HG03457 (cell line): ENCODE results near the gene MAPKAPK5.
"Not testable (repeated sequence)": the region's sequence is repeated elsewhere in the genome, so short reads cannot be mapped to it uniquely, and the experiment has no call there.

Source experiments
- ATAC-seq: cut with Tn5 transposase; IDR thresholded peaks from one replicate; pipeline ENCODE4 v1.9.1; 2021; ENCODE audit warnings: moderate number of reproducible peaks; ENCODE audit not compliant: unreplicated experiment

MAPKAPK5 gene

GRCh38 chr12:111826992-111827391, 15.0 kb upstream of the MAPKAPK5 start:
- ATAC-seq: no peak

GRCh38 chr12:111827907-111828306, 14.1 kb upstream of the MAPKAPK5 start:
- no peak for ATAC-seq

- ATAC-seq: no peak
Observed at GRCh38 chr12:111828338-111828979, 13.6 kb upstream of the MAPKAPK5 start.

GRCh38 chr12:111829635-111830034, 12.4 kb upstream of the MAPKAPK5 start:
- not testable (repeated sequence) for ATAC-seq

- ATAC-seq: not testable (repeated sequence)
Observed at GRCh38 chr12:111834740-111835386, 7.2 kb upstream of the MAPKAPK5 start.

- not testable (repeated sequence) for ATAC-seq
Observed at GRCh38 chr12:111835531-111836181, 6.4 kb upstream of the MAPKAPK5 start.

- no peak for ATAC-seq
Observed at GRCh38 chr12:111838353-111838752, 3.7 kb upstream of the MAPKAPK5 start.

- no peak for ATAC-seq
Observed at GRCh38 chr12:111840807-111841206, 1.2 kb upstream of the MAPKAPK5 start.

- no peak for ATAC-seq
Observed at GRCh38 chr12:111841236-111841749, 735 bp upstream of the MAPKAPK5 start.

- peak; percentile 8 for ATAC-seq
Observed at GRCh38 chr12:111842556-111843396, 748 bp downstream of the MAPKAPK5 start.

GRCh38 chr12:111846016-111846415, 4.0 kb downstream of the MAPKAPK5 start:
- no peak for ATAC-seq

GRCh38 chr12:111850526-111850925, 8.5 kb downstream of the MAPKAPK5 start:
- ATAC-seq: no peak

- no peak for ATAC-seq
Observed at GRCh38 chr12:111858186-111858585, 16.2 kb downstream of the MAPKAPK5 start.

GRCh38 chr12:111858778-111859177, 16.8 kb downstream of the MAPKAPK5 start:
- ATAC-seq: no peak

- no peak for ATAC-seq
Observed at GRCh38 chr12:111864913-111865312, 22.9 kb downstream of the MAPKAPK5 start.

GRCh38 chr12:111867531-111867930, 25.5 kb downstream of the MAPKAPK5 start:
- no peak for ATAC-seq

- ATAC-seq: no peak
Observed at GRCh38 chr12:111868676-111869588, 26.9 kb downstream of the MAPKAPK5 start.

GRCh38 chr12:111869671-111870070, 27.6 kb downstream of the MAPKAPK5 start:
- ATAC-seq: no peak

- no peak for ATAC-seq
Observed at GRCh38 chr12:111870216-111870615, 28.2 kb downstream of the MAPKAPK5 start.

GRCh38 chr12:111870706-111871105, 28.7 kb downstream of the MAPKAPK5 start:
- ATAC-seq: no peak
